NCI-H2107 treated with DMSO at 0.1 percent for 48 hours (cell line): ENCODE results near the gene LGR6.
"Not testable (repeated sequence)": the region's sequence is repeated elsewhere in the genome, so short reads cannot be mapped to it uniquely, and the experiment has no call there.

Experiments used
- DNase-seq: peaks from one replicate; lab custom pipeline; 2025; ENCODE audit not compliant: unreplicated experiment; lab: John Stamatoyannopoulos, UW

Gene LGR6

GRCh38 chr1:202261209-202261958 is 67.8 kb downstream of the LGR6 start:
- not testable (repeated sequence) for DNase-seq

GRCh38 chr1:202263628-202264027 is 70.0 kb downstream of the LGR6 start:
- no peak for DNase-seq

GRCh38 chr1:202264300-202264699 is 70.7 kb downstream of the LGR6 start:
- no peak for DNase-seq

- no peak for DNase-seq
Measured at GRCh38 chr1:202264726-202265125, 71.1 kb downstream of the LGR6 start.

GRCh38 chr1:202266061-202266765 is 72.6 kb downstream of the LGR6 start:
- DNase-seq: no peak

GRCh38 chr1:202268032-202268431 is 74.4 kb downstream of the LGR6 start:
- no peak for DNase-seq

- no peak for DNase-seq
Measured at GRCh38 chr1:202268817-202269216, 75.2 kb downstream of the LGR6 start.

- peak; percentile 86 for DNase-seq
Measured at GRCh38 chr1:202270871-202271326, 77.3 kb downstream of the LGR6 start.

- DNase-seq: no peak
Measured at GRCh38 chr1:202272103-202272845, 78.7 kb downstream of the LGR6 start.

- no peak for DNase-seq
Measured at GRCh38 chr1:202274611-202275010, 81.0 kb downstream of the LGR6 start.

- no peak for DNase-seq
Measured at GRCh38 chr1:202275061-202275770, 81.6 kb downstream of the LGR6 start.

- no peak for DNase-seq
Measured at GRCh38 chr1:202276081-202276715, 82.6 kb downstream of the LGR6 start.

GRCh38 chr1:202276920-202277319 is 83.3 kb downstream of the LGR6 start:
- no peak for DNase-seq

GRCh38 chr1:202278751-202279150 is 85.2 kb downstream of the LGR6 start:
- no peak for DNase-seq

GRCh38 chr1:202279806-202280205 is 86.2 kb downstream of the LGR6 start:
- DNase-seq: no peak

GRCh38 chr1:202280595-202280994 is 87.0 kb downstream of the LGR6 start:
- no peak for DNase-seq

- DNase-seq: no peak
Measured at GRCh38 chr1:202281316-202282024, 87.9 kb downstream of the LGR6 start.

- DNase-seq: no peak
Measured at GRCh38 chr1:202282025-202282371, 88.4 kb downstream of the LGR6 start.

GRCh38 chr1:202282596-202283283 is 89.1 kb downstream of the LGR6 start:
- DNase-seq: no peak
